HepG2 (cell line): Measurements from ENCODE around the gene VKORC1. TPM values are rescaled to one million over a fixed set of nuclear protein-coding genes. Genes with fewer than 3 reads are reported as not detected.
A peak's percentile ranks its signal among the peaks of the same experiment; 100 is the strongest.

ENCODE experiments used
- DNMT3B ChIP-seq: conservative IDR thresholded peaks from 2 replicates; pipeline ENCODE4 v1.6.1; 2016; ENCODE audit warnings: missing biosample characterization, control low read depth
- E2F1 ChIP-seq: sonication (generic); formaldehyde crosslinking; IDR thresholded peaks from 2 replicates; pipeline ENCODE4 v1.5.0; 2020; ENCODE audit warnings: missing genetic modification reagents
- HDAC2 ChIP-seq: sonication (generic); formaldehyde crosslinking; IDR thresholded peaks from 2 replicates; pipeline ENCODE4 v1.4.0; 2020; ENCODE audit warnings: missing genetic modification reagents
- HES4 ChIP-seq: sonication (generic); formaldehyde crosslinking; IDR thresholded peaks from 2 replicates; pipeline ENCODE4 v1.9.0; 2021; ENCODE audit warnings: mild to moderate bottlenecking, missing genetic modification reagents, borderline replicate concordance
- JDP2 ChIP-seq: sonication (generic); formaldehyde crosslinking; IDR thresholded peaks from 2 replicates; pipeline ENCODE4 v1.8.1; 2022; ENCODE audit warnings: missing genetic modification reagents, borderline replicate concordance
- KLF9 ChIP-seq: IDR thresholded peaks from 2 replicates; pipeline ENCODE4 v1.6.1; 2016; ENCODE audit warnings: low read depth
- MED1 ChIP-seq: sonication (generic); formaldehyde crosslinking; IDR thresholded peaks from 2 replicates; pipeline ENCODE4 v1.4.0; 2020; ENCODE audit warnings: missing genetic modification reagents
- PRMT3 ChIP-seq: sonication (generic); formaldehyde crosslinking; IDR thresholded peaks from 2 replicates; pipeline ENCODE4 v1.8.1; 2022; ENCODE audit warnings: low read depth, mild to moderate bottlenecking, moderate library complexity, missing genetic modification reagents, borderline replicate concordance
- RBAK ChIP-seq: sonication (generic); formaldehyde crosslinking; IDR thresholded peaks from 2 replicates; pipeline ENCODE4 v1.5.1; 2020; ENCODE audit warnings: mild to moderate bottlenecking, missing genetic modification reagents
- SMYD3 ChIP-seq: sonication (generic); formaldehyde crosslinking; IDR thresholded peaks from 2 replicates; pipeline ENCODE4 v1.8.1; 2023; ENCODE audit warnings: mild to moderate bottlenecking, missing genetic modification reagents
- SP1 ChIP-seq, 2 experiments: fragments of 450-650 bp in 1 of 2; sonication (generic) in 1 of 2; formaldehyde crosslinking in 1 of 2; IDR thresholded peaks; 2 replicates each; pipeline versions ENCODE4 v1.4.0 to v1.6.1; 2016 to 2020; ENCODE audit warnings: missing genetic modification reagents in 1 of 2
- TERF1 ChIP-seq: sonication (generic); formaldehyde crosslinking; IDR thresholded peaks from 2 replicates; pipeline ENCODE4 v1.8.0; 2022; ENCODE audit warnings: mild to moderate bottlenecking, missing genetic modification reagents, moderate library complexity
- TRIM22 ChIP-seq: fragments of 450-650 bp; IDR thresholded peaks from 2 replicates; pipeline ENCODE4 v1.6.1; 2017
- ZBTB7A ChIP-seq: sonication (generic); formaldehyde crosslinking; IDR thresholded peaks from 2 replicates; pipeline ENCODE4 v1.8.0; 2022; ENCODE audit warnings: mild to moderate bottlenecking, missing genetic modification reagents
- ZNF280D ChIP-seq: sonication (generic); formaldehyde crosslinking; IDR thresholded peaks from 2 replicates; pipeline ENCODE4 v1.5.1; 2020; ENCODE audit warnings: mild to moderate bottlenecking, missing genetic modification reagents
- ZNF282 ChIP-seq: fragments of 450-650 bp; IDR thresholded peaks from 2 replicates; pipeline ENCODE4 v1.6.1; 2018; ENCODE audit not compliant: partially characterized antibody
- ZNF343 ChIP-seq: sonication (generic); formaldehyde crosslinking; IDR thresholded peaks from 2 replicates; pipeline ENCODE4 v1.4.0; 2020; ENCODE audit warnings: mild to moderate bottlenecking, missing genetic modification reagents
- ZNF740 ChIP-seq: sonication (generic); formaldehyde crosslinking; IDR thresholded peaks from 2 replicates; pipeline ENCODE4 v1.4.0; 2020; ENCODE audit warnings: missing genetic modification reagents
- ZXDC ChIP-seq: sonication (generic); formaldehyde crosslinking; IDR thresholded peaks from 2 replicates; pipeline ENCODE4 v1.5.0; 2020; ENCODE audit warnings: mild to moderate bottlenecking, missing genetic modification reagents
- polyA plus RNA-seq, 8 experiments: library from polyadenylated mRNA; depleted of rRNA in 3 of 8; stranded (reverse) in 7 of 8; unstranded in 1 of 8; fragments of >200 nt; fragmentation: Illumina TruSeq in 4 of 8; extraction: Trizol in 4 of 8; gene quantifications; 2 replicates each; pipeline versions ENCODE4 v1.2.1 to v1.2.3, GENCODE V29; 2011 to 2016; ENCODE audit warnings: low read depth in 4 of 8, missing spikeins in 1 of 8, mixed read lengths in 1 of 8; ENCODE audit not compliant: insufficient read depth in 1 of 8
- total RNA-seq, 5 experiments: library from RNA; depleted of rRNA; stranded (reverse); fragments of >200 nt; fragmentation: Illumina TruSeq; extraction: Trizol; gene quantifications; 2 replicates each; pipeline ENCODE4 v1.2.3, GENCODE V29; 2016; ENCODE audit warnings: low read depth in 1 of 5

The VKORC1 gene
- total and polyA plus RNA-seq, 2 of the 13 experiments (the other 11 are each of a cell fraction or from before 2014, with no cell fraction given) = 141 to 615 TPM

GRCh38 chr16:31073970-31074813, 20.4 kb downstream of the VKORC1 start, which contains the start of the genes ZNF646 and ZNF668 (continued):
- TF ChIP-seq JDP2 = no peak
- no peak for TF ChIP-seq ZNF282
- peak; percentile 23; the same call in 1 of the 2 replicates for TF ChIP-seq ZNF343 (CRISPR knock-in tag)
- peak; percentile 78 for TF ChIP-seq KLF9
- no peak; the same call in 1 of the 2 replicates for TF ChIP-seq ZXDC
- no peak; the same call in 1 of the 2 replicates for TF ChIP-seq MED1 (CRISPR knock-in tag)
- TF ChIP-seq TERF1 (CRISPR knock-in tag) = 0 out of 2 replicates have a peak, but pooled peaks have one; percentile 22
- TF ChIP-seq E2F1 = peak; percentile 94
- peak; percentile 95 for TF ChIP-seq SMYD3 (CRISPR knock-in tag)
- TF ChIP-seq HES4 (CRISPR knock-in tag) = no peak
- peak; percentile 85 for TF ChIP-seq DNMT3B
- TF ChIP-seq PRMT3 (CRISPR knock-in tag) = 0 out of 2 replicates have a peak, but pooled peaks have one; percentile 38
- no peak for TF ChIP-seq TRIM22
- TF ChIP-seq ZNF740 (CRISPR knock-in tag) = peak; percentile 49; the same call in 1 of the 2 replicates
- no peak for TF ChIP-seq ZBTB7A (CRISPR knock-in tag)
- TF ChIP-seq HDAC2 (CRISPR knock-in tag) = peak; percentile 95
- TF ChIP-seq ZNF280D = peak; percentile 46; the same call in 1 of the 2 replicates
- TF ChIP-seq RBAK (CRISPR knock-in tag) = no peak
- TF ChIP-seq SP1 (IDR thresholded peaks at IDR 0.05) = no peak
- peak; percentile 100 for TF ChIP-seq SP1 (CRISPR knock-in tag; IDR thresholded peaks at IDR 0.05)
